Measurements from ENCODE around the gene LHPP.
"Not testable (repeated sequence)": the region's sequence is repeated elsewhere in the genome, so short reads cannot be mapped to it uniquely, and the experiment has no call there.

LHPP gene

GRCh38 chr10:124576526-124577420 is 115.2 kb downstream of the LHPP start:
- DNase-seq, result no peak

DNA sequence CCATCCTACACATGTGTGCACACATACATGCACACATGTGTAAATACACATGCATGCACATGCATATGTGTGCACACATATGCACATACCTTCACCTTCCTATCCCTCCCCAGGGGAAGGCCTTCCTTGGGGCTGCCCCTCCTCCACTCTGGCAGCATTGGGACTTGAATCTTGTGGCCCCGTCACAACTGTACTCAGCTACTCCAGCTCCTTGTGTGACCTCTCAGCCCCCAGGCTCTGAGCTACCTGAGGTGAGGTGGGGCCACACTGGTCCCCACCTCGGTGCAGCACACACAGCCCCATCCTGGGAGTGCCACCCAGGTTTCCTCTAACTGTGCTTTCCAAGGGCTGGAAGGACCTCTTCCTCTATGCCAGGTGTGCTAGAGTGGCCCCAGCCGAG is 116.0 kb downstream of the LHPP start:
- DNase-seq, result no peak

- DNase-seq, result no peak
These were observed 116.8 kb downstream of the LHPP start for GRCh38 chr10:124578231-124579010.

- DNase-seq, result no peak
These were observed 117.4 kb downstream of the LHPP start for GRCh38 chr10:124579011-124579399.

GRCh38 chr10:124586142-124586541 is 124.5 kb downstream of the LHPP start:
- no peak for DNase-seq

GRCh38 chr10:124587811-124588211 is 126.2 kb downstream of the LHPP start:
- no peak for DNase-seq

GRCh38 chr10:124588341-124588735 is 126.7 kb downstream of the LHPP start:
- not testable (repeated sequence) for DNase-seq

DNA sequence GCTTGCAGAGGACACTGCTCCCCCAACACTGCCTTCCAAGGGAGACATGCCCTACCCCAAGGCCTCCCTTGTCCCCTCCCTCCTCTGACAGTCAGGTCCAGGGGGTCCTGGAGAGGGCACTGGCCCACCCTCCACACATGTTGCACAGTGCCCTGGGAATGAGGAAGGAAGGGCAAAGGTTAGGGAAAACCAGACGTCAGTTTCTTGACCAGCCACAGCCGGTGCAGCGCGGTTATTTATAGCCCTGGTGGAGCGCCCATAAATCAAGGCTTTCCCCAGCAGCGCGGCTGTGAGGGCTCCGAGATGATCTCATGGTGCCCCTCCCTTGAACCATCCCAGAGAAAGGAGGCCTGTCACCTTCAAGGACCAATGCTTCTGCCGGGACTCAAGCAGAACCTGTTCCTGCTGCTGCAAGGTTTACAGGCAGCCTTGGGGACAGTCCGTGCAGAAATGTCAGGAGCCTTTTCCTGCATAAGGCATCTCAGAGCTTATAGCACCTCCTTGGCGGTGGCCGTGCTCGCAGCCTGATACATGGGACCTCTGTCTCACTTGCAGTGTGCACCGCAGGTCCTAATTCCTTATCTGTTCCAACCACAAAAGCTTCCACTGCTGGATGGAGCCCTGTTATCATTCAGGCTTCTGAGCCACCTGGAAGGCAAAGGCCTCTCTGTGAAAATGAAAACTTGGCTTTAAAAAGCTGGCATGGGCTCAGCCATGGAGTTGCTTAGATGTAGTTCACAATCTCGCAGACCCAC is 127.3 kb downstream of the LHPP start:
- no peak for DNase-seq

DNA sequence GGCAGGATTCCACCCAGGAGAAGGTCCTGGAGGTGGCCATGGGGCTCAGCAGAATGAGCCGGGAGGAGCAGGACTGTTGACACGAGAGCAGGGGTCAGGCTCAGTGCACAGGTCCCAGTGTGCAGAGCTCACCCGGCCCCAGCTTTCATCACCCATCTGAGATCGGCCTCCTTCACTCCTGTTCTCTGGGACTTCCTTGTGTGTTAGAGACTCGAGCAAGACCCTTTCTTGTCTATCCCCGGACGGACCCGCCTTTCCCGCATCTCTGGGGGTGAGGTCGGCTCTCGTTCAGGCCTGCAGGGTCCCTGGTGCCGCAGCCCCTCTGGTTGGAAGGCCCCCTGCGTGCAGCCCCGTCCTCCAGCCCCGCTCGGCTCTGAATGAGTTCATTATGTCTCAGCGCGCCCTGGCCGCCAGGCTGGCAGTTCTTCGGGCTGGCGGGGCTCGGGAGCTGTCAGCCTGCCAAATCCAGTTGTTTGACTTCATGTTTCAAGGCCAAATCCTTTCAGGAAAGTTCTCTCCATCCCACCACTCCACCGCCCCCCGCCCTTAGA is 127.9 kb downstream of the LHPP start:
- no peak for DNase-seq

DNA sequence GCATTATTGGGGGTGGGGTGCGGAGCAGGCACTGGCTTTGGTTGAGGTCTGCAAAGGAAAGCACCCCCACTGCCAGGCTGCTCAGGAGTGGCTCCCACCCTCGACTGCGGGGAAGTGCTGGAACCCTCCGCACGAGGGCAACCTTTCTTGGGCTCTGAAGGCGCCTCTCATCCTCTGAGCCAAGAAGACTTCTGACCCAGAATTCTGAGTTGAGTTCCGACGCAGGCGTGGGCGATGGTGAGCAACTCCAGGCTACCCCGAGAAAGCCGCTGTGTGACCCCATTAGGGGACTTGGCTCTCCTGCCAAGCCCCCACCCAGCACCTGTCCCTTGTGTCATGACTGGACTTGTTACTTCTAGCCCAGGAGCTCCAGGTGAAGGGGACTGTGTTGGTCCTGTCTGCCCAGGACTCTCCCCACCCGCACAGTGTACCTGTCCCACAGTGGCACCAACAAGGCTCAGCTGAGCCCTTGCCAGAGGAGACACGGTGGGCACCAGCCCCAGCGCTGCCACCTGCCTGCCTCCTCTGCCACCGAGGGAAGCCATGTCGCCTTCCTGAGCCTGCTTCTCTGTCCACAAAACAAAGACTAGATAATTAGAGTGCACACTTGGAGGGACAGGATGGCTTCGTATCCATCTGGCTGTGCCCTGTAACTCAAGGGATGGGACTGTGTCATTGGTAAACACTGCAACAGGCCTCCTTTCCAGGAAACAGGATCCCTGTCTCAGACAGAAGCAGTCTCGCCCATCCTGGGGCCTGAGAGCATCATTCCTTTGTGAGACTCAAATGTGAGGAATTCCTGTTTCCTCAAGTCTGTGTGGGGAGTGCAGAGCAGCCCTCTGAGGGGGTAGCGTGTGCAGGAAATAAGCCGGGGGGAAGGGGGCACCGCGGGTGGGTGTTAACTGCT is 128.8 kb downstream of the LHPP start:
- DNase-seq, result no peak

GRCh38 chr10:124591123-124591495 is 129.5 kb downstream of the LHPP start:
- no peak for DNase-seq

DNA sequence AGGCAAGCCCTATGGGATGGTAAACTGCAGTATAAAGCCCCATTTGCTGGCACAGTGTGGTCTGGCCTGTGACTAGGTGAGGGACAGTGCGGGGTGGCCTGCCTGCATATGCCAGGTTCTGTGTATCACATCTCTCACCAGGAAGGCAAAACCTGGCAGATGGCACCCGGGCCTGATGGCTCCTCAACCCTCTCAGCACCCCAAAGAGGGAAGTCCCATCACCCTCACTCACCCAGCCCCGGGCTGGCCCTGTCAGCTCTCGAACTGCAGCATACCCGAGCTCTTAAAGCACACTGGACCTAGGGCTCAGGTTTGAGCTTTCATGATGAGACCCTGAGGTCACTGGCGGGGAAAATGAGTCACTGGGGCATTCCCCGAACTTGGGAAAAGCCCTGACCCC is 130.5 kb downstream of the LHPP start:
- DNase-seq, result no peak

- no peak for DNase-seq
These were observed 131.3 kb downstream of the LHPP start for GRCh38 chr10:124592736-124593430.

DNA sequence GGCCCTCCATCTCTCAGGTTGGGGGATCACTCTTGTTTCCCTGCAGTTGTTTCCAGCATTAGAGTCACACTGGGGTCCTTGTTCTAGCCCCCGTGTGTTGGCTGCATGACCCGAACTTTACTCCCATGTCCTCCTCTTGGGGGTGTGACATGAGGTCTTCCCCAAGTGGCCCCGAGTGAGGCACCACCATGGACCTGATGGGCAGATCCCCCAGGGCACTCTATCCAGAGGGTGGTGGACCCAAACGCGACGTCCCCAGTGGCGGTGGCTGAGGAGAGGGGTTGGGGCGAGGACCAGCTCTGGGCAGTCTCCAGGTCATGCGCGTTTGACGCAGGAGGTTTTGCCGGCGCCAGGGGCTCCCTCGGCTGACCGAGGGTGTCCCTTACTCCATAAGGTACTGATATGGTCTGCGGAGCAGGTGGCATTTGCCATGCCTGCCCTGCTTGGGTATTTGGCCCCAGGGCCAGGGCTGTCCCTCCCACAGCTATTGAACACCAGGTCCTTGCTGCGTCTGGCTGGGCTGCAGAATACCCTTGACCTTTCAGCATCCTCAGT is 131.9 kb downstream of the LHPP start:
- DNase-seq, result no peak

- no peak for DNase-seq
These were observed 132.6 kb downstream of the LHPP start for GRCh38 chr10:124594240-124594639.

DNA sequence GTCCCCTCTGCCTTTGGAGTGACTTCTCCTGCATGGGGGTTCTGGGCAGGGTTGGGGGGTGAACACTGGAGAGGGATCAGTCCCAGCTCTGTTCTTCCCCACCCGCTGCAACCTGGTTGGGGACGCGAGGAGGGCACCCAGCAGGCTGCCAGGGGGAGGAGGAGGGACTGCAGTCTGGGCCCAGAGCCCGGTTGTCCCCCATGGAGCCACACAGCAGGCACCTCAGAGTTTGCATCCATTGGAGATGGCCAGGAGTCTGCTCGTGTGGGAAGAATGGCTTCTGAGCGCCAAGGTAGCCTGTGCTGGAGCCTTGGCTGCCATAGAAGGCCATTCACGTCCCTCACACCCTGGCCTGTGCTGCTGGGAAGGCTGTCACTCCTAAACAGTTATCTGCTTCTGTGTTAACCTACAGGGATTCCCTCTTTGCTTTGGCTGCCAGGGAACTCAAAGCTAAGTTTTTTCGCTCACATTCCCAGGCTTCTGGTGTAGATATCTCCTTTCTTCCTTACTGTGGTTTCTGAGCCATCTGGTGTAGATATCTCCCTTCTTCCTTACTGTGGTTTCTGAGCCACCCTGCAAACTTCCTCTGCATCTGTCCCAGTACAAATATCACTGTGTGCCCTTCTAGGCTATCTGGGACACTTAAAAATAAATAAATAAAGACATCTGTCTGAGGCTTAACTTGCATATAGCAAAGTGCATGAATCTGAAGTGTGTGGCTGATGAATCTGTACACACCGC is 133.7 kb downstream of the LHPP start:
- DNase-seq, result no peak

- no peak for DNase-seq
These were observed 134.6 kb downstream of the LHPP start for GRCh38 chr10:124596116-124596785.

- DNase-seq, result no peak
These were observed 135.6 kb downstream of the LHPP start for GRCh38 chr10:124596962-124597845.

DNA sequence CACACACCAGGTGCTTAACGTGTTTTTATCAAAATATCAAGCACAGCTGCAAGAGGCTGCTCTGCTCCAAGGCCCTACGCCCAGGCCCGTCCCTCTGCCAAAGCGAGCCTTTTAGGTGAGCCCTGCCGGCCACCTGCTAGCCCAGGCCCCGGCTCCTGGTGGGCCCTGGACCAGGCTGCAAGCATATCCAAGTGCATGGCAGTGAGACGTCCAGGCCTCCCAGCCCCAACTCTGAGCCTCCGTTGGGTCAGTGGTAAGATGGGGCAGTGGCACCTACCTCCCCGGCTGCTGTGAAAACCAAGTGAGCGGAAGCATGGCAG is 136.2 kb downstream of the LHPP start:
- no peak for DNase-seq
